GM19468 (cell line): Measurements from ENCODE around the gene ZNF761.
"Not testable (repeated sequence)": the region's sequence is repeated elsewhere in the genome, so short reads cannot be mapped to it uniquely, and the experiment has no call there.

ENCODE experiments used
- ATAC-seq: cut with Tn5 transposase; IDR thresholded peaks from one replicate; pipeline ENCODE4 v1.9.1; 2021; ENCODE audit warnings: mild to moderate bottlenecking, moderate library complexity, moderate number of reproducible peaks; ENCODE audit not compliant: unreplicated experiment; ENCODE audit errors: extremely low read depth

The ZNF761 gene

GRCh38 chr19:53504365-53504703 lies 72.5 kb downstream of the ZNF761 start:
- not testable (repeated sequence) for ATAC-seq

GRCh38 chr19:53504885-53505284 lies 73.1 kb downstream of the ZNF761 start:
- no peak for ATAC-seq

GRCh38 chr19:53506728-53507127 lies 74.9 kb downstream of the ZNF761 start:
- ATAC-seq, result no peak
